OCI-LY3 (cell line): ENCODE data around the gene RSPRY1.
"Not testable (repeated sequence)": the region's sequence is repeated elsewhere in the genome, so short reads cannot be mapped to it uniquely, and the experiment has no call there.

Experiments
- H2AFZ ChIP-seq: fragments of 200-600, 300-600 bp; shearing (Covaris generic); 2 replicates; pipeline ENCODE4 v1.6.0; 2014; ENCODE audit warnings: antibody characterized with exemption, low read depth, low read length
- H3K27ac ChIP-seq: fragments of 200-600, 300-600 bp; sonication (generic); 2 replicates; pipeline ENCODE4 v1.5.1; 2014; ENCODE audit warnings: mild to moderate bottlenecking, low read length, moderate library complexity, mixed read lengths
- H3K27me3 ChIP-seq: fragments of 200-600, 300-600 bp; sonication (generic); 2 replicates; pipeline ENCODE4 v1.6.1; 2014; ENCODE audit warnings: low read depth, low read length, mixed read lengths
- H3K36me3 ChIP-seq: fragments of 200-600, 300-600 bp; sonication (generic); replicated peaks from 2 replicates; pipeline ENCODE3; 2014; ENCODE audit warnings: low read depth, low read length, mixed read lengths
- H3K4me1 ChIP-seq: fragments of 300-600, 200-600 bp; sonication (generic); 2 replicates; pipeline ENCODE4 v1.6.1; 2014; ENCODE audit warnings: low read length, mixed read lengths
- H3K4me2 ChIP-seq: fragments of 200-600, 300-600 bp; sonication (generic); 2 replicates; pipeline ENCODE4 v1.6.1; 2014; ENCODE audit warnings: low read length, mixed read lengths
- H3K4me3 ChIP-seq: fragments of 300-600, 200-600 bp; sonication (generic); 2 replicates; pipeline ENCODE4 v1.5.1; 2014; ENCODE audit warnings: antibody characterized with exemption, mild to moderate bottlenecking, low read length, moderate library complexity
- H3K79me2 ChIP-seq: fragments of 300-600, 200-600 bp; shearing (Covaris generic); 2 replicates; pipeline ENCODE4 v1.6.1; 2014; ENCODE audit warnings: mild to moderate bottlenecking, low read length, mixed read lengths
- H3K9ac ChIP-seq: fragments of 300-600, 200-600 bp; shearing (Covaris generic); 2 replicates; pipeline ENCODE4 v1.6.0; 2014; ENCODE audit warnings: mild to moderate bottlenecking, low read length, moderate library complexity
- H3K9me3 ChIP-seq: fragments of 200-600, 300-600 bp; shearing (Covaris generic); 2 replicates; pipeline ENCODE4 v1.6.1; 2014; ENCODE audit warnings: low read length, mixed read lengths; ENCODE audit not compliant: insufficient read depth
- H4K20me1 ChIP-seq: fragments of 200-600, 300-600 bp; sonication (generic); 2 replicates; pipeline ENCODE4 v1.6.1; 2016; ENCODE audit warnings: low read length, mixed read lengths; ENCODE audit not compliant: insufficient read depth
- CTCF ChIP-seq: fragments of 200-600, 300-600 bp; sonication (generic); IDR thresholded peaks from 2 replicates; pipeline ENCODE4 v1.5.1; 2014; ENCODE audit warnings: antibody characterized with exemption, low read length, low read depth
- EZH2phosphoT487 ChIP-seq: fragments of 200-600 bp; shearing (Covaris generic); IDR thresholded peaks from 2 replicates; pipeline ENCODE4 v1.6.1; 2018; ENCODE audit warnings: antibody characterized with exemption, mixed run types, low read depth

Gene RSPRY1

GRCh38 chr16:57266531-57267260 lies 80.6 kb downstream of the RSPRY1 start:
- Histone ChIP-seq H3K9me3 (no peaks in the 10 kb centered on the region), H3K4me1 (peaks cover 7% of the 10 kb centered on the region), H3K9ac (no peak overlapping the region), H3K27me3 (no peaks in the 10 kb centered on the region), H3K4me2 (no peak overlapping the region), H3K27ac (no peak overlapping the region), H3K79me2 (no peaks in the 10 kb centered on the region), H4K20me1 (no peaks in the 10 kb centered on the region), H3K36me3 (no peaks in the 10 kb centered on the region), H3K4me3 (no peak overlapping the region), H2AFZ (no peak overlapping the region)
- TF ChIP-seq EZH2phosphoT487 (no peak), CTCF (no peak)

- H3K9ac ChIP-seq, H3K4me2 ChIP-seq, H4K20me1 ChIP-seq, H3K36me3 ChIP-seq, H3K79me2 ChIP-seq, H3K4me3 ChIP-seq, H3K9me3 ChIP-seq, H3K27me3 ChIP-seq, H3K4me1 ChIP-seq, H3K27ac ChIP-seq, H2AFZ ChIP-seq: not testable (repeated sequence)
Measured at GRCh38 chr16:57267343-57267742, 81.2 kb downstream of the RSPRY1 start.

GRCh38 chr16:57268804-57269800 lies 83.0 kb downstream of the RSPRY1 start:
- peaks cover 7% of the 10 kb centered on the region for H3K4me1 ChIP-seq
- H3K79me2 ChIP-seq, result no peaks in the 10 kb centered on the region
- no peaks in the 10 kb centered on the region for H3K36me3 ChIP-seq
- no peaks in the 10 kb centered on the region for H3K27me3 ChIP-seq
- H4K20me1 ChIP-seq, result no peaks in the 10 kb centered on the region
- no peak overlapping the region for H3K27ac ChIP-seq
- H3K4me3 ChIP-seq, result no peak overlapping the region
- H2AFZ ChIP-seq, result peak overlapping the region; percentile 52
- TF ChIP-seq EZH2phosphoT487 (no peak), CTCF (no peak)
- H3K9ac ChIP-seq, result no peak overlapping the region
- no peak overlapping the region for H3K4me2 ChIP-seq
- H3K9me3 ChIP-seq, result no peaks in the 10 kb centered on the region

GRCh38 chr16:57270221-57271062 lies 84.3 kb downstream of the RSPRY1 start:
- Histone ChIP-seq H3K4me1 (peaks cover 7% of the 10 kb centered on the region), H4K20me1 (no peaks in the 10 kb centered on the region), H3K4me2 (no peak overlapping the region), H3K27ac (no peak overlapping the region), H3K9ac (no peak overlapping the region), H2AFZ (no peak overlapping the region), H3K36me3 (no peaks in the 10 kb centered on the region), H3K4me3 (no peak overlapping the region), H3K27me3 (no peaks in the 10 kb centered on the region), H3K9me3 (no peaks in the 10 kb centered on the region), H3K79me2 (no peaks in the 10 kb centered on the region)
- TF ChIP-seq CTCF (no peak), EZH2phosphoT487 (no peak)
